GM18526 (cell line): ENCODE results near the gene OXSR1.

Source experiments
- POLR2A ChIP-seq: IDR thresholded peaks from 3 replicates; pipeline ENCODE4 v1.6.1; 2011; ENCODE audit not compliant: insufficient read length; ENCODE audit errors: extremely low read depth

The OXSR1 gene

GRCh38 chr3:38164952-38165721 lies at the start of gene OXSR1:
Gene OXSR1 (plus strand): TSS chr3:38165537. CDS start chr3:38165877, 340 bp downstream.
- peak; percentile 87 for TF ChIP-seq POLR2A

GRCh38 chr3:38115645-38116427 lies 49.5 kb upstream of the OXSR1 start:
- TF ChIP-seq POLR2A = no peak

GRCh38 chr3:38116471-38117162 lies 48.7 kb upstream of the OXSR1 start:
- TF ChIP-seq POLR2A = no peak

- TF ChIP-seq POLR2A = no peak
These were observed 48.1 kb upstream of the OXSR1 start for GRCh38 chr3:38117163-38117716.

- TF ChIP-seq POLR2A = no peak
These were observed 47.5 kb upstream of the OXSR1 start for GRCh38 chr3:38117748-38118420.

GRCh38 chr3:38118421-38119247 lies 46.7 kb upstream of the OXSR1 start:
- TF ChIP-seq POLR2A = no peak

- no peak for TF ChIP-seq POLR2A
These were observed 46.1 kb upstream of the OXSR1 start for GRCh38 chr3:38119248-38119544.

- no peak for TF ChIP-seq POLR2A
These were observed 45.3 kb upstream of the OXSR1 start for GRCh38 chr3:38119821-38120692.

- TF ChIP-seq POLR2A = no peak
These were observed 44.5 kb upstream of the OXSR1 start for GRCh38 chr3:38120693-38121450.

- TF ChIP-seq POLR2A = no peak
These were observed 43.9 kb upstream of the OXSR1 start for GRCh38 chr3:38121451-38121831.

GRCh38 chr3:38121832-38122461 lies 43.4 kb upstream of the OXSR1 start:
- no peak for TF ChIP-seq POLR2A

GRCh38 chr3:38122712-38123290 lies 42.5 kb upstream of the OXSR1 start:
- TF ChIP-seq POLR2A = no peak
